Measurements from ENCODE around the gene APLF.
A peak's percentile ranks its signal among the peaks of the same experiment; 100 is the strongest.
"Not testable (repeated sequence)": the region's sequence is repeated elsewhere in the genome, so short reads cannot be mapped to it uniquely, and the experiment has no call there.

APLF gene

GRCh38 chr2:68588589-68588988 is 121.2 kb downstream of the APLF start:
- DNase-seq (ENCODE audit: low read depth), result no peak

DNA sequence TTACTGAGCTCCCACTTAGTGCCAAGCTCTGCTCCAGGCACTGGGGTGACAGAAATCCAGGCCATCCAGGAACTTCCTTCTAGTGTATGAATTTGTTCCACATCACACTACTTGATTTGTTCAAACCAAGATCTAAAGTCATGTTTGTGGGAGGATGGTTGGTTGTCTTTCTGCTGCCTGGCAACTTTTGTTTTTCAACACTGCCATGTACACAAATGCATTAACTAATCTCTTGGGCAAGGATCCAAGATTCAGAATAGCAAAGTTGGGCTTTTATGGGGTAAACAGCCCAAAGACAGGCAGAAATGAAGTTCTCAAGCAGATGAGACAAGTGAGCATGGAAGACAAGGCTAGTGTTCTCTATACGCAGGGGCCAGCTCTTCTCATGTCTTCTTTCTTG is 122.6 kb downstream of the APLF start:
- DNase-seq (ENCODE audit: low read depth), result no peak

- no peak for DNase-seq (ENCODE audit: low read depth)
Measured at GRCh38 chr2:68590702-68591101, 123.3 kb downstream of the APLF start.

GRCh38 chr2:68591225-68591624 is 123.8 kb downstream of the APLF start:
- DNase-seq (ENCODE audit: low read depth), result no peak

DNA sequence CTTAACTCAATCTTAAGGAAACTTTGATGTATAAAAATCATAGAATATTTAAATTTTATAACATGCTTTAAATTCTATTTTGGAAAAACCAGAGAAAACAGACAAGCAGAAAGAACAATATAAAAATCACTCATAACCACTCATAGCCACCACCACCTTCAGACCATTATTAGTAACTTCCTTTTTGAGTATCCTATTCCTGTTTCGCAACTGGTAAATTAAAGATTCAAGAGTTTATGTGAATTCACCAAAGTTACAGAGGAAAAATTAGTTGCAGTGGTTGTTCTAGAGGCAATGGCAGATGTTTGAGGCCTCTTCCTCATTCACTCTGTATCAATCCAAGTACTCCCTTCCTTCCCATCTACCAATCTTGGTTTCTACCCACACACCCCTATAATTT is 126.7 kb downstream of the APLF start:
- DNase-seq (ENCODE audit: low read depth), result no peak

GRCh38 chr2:68594674-68595492 is 127.5 kb downstream of the APLF start:
- DNase-seq (ENCODE audit: low read depth), result peak; percentile 26

DNA sequence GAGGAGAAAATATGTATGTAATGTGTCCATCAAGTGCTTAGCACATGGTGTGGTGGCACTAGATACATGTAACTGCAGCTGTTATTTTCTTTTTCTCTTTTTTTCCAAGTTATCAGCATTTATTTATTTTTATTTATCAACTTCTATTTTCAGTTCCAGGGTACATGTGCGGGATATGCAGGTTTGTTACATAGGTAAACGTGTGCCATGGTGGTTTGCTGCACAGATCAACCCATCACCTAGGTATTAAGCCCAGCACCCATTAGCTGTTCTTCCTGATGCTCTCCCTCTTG is 128.1 kb downstream of the APLF start:
- DNase-seq (ENCODE audit: low read depth), result not testable (repeated sequence)

DNA sequence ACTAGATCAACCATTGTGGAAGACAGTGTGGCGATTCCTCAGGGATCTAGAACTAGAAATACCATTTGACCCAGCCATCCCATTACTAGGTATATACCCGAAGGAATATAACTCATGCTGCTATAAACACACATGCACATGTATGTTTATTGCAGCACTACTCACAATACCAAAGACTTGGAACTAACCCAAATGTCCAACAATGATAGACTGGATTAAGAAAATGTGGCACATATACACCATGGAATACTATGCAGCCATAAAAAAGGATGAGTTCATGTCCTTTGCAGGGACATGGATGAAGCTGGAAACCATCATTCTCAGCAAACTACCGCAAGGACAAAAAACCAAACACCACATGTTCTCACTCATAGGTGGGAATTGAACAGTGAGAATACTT is 133.1 kb downstream of the APLF start:
- DNase-seq (ENCODE audit: low read depth), result not testable (repeated sequence)

- no peak for DNase-seq (ENCODE audit: low read depth)
Measured at GRCh38 chr2:68603059-68603458, 135.7 kb downstream of the APLF start.

- no peak for DNase-seq (ENCODE audit: low read depth)
Measured at GRCh38 chr2:68604077-68604476, 136.7 kb downstream of the APLF start.

- no peak for DNase-seq (ENCODE audit: low read depth)
Measured at GRCh38 chr2:68605939-68606338, 138.6 kb downstream of the APLF start.

DNA sequence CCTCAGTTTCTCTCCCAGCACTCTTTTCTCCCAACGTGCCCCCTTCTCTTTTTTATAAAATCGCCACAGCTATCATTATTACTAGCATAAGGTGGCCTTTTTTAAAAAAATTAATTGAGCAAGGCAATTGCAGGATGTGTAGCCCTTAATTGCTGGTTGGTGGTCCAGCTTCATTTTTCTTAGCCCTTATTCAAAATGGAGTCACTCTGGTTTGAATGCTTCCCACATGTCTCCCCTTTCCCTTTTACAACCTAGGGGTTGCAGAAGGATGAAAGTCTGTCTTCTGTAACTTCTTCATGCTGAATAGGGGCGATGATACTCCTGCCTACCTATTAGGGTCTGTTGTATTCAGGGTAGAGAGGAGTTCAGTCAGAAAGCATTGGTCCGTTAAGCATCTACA is 139.4 kb downstream of the APLF start:
- DNase-seq (ENCODE audit: low read depth), result no peak

DNA sequence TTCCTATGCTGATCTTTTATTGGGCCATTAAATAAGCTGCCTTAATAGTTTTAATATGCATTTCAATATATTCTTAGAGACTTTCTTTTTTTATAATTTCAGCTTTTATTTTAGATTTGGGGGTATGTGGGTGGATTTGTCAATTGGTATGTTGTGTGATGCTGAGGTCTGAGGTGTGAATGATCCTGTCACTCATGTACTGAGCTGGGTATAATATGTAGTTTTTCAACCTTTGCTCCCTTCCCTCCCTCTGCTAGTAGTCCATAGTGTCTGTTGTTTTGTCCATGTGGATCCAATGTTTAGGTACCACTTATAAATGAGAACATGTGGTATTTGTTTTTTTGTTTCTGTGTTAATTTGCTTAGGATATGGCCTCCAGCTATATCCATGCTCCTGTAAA is 140.5 kb downstream of the APLF start:
- DNase-seq (ENCODE audit: low read depth), result no peak

- no peak for DNase-seq (ENCODE audit: low read depth)
Measured at GRCh38 chr2:68612765-68613519, 145.6 kb downstream of the APLF start.

DNA sequence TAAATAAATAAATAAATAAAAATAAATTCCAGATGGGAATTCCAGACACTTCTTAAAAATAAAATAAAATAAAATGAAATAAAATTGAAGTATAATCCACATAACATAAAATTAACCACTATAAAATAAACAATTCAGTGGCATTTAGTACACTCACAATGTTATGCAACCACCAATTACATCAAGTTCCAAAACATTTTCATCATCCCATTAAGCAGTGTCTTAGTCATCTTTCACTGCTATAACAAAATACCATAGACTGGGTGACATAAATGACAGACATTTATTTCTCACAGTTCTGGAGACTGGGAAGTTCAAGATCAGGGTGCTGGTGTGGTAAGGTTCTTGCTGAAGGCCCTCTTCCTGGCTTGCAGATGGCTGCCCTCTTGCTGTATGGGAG is 153.4 kb downstream of the APLF start:
- no peak for DNase-seq (ENCODE audit: low read depth)

GRCh38 chr2:68623820-68624219 is 156.4 kb downstream of the APLF start:
- DNase-seq (ENCODE audit: low read depth), result no peak

DNA sequence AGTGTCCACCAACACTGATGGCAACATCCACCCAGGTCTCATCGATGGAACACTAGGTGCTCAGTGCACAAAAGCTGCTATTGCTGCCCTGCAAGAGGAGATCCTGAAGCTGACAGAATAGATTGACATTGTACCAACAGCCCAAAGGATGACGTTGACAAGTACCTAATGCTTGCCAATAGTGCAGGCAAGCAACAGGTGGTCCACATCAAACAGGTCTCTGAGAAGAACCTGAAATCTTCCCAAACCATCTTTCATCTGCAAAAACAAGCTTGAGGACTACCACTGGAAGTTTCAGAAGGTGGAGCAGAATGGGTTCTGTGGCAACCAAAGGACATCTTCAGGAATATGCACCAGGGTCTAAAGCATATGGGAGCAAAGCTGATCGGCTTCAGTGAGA is 160.2 kb downstream of the APLF start:
- no peak for DNase-seq (ENCODE audit: low read depth)
